Keratinocyte (primary cell): Measurements from ENCODE around the gene ASTN2. TPM values are rescaled to one million over a fixed set of nuclear protein-coding genes. Genes with fewer than 3 reads are reported as not detected.

Experiments
- DNase-seq: peaks from one replicate; pipeline ENCODE4 v3.0.0-alpha.2; 2011; ENCODE audit warnings: low read depth, missing footprints, low spot score
- FAIRE-seq: peaks from 2 replicates; lab custom pipeline; 2011; peaks lifted over from hg19 to GRCh38; lab: Jason Lieb, UNC
- H2AFZ ChIP-seq: 2 replicates; pipeline ENCODE4 v1.6.0; 2012; ENCODE audit warnings: low read length, control low read depth, inconsistent platforms; ENCODE audit not compliant: control insufficient read depth
- H3K27ac ChIP-seq: 2 replicates; pipeline ENCODE4 v1.5.1; 2011; ENCODE audit warnings: low read length; ENCODE audit not compliant: control insufficient read depth, insufficient read depth
- H3K27me3 ChIP-seq: 3 replicates; pipeline ENCODE4 v1.6.0; 2011; ENCODE audit warnings: low read length; ENCODE audit not compliant: control insufficient read depth, insufficient read depth; ENCODE audit errors: extremely low read depth
- H3K36me3 ChIP-seq, 2 experiments: 2 replicates in 1 of 2; 3 replicates in 1 of 2; pipeline ENCODE4 v1.5.1; 2011; ENCODE audit warnings: low read length in 2 of 2, mild to moderate bottlenecking in 1 of 2; ENCODE audit not compliant: control insufficient read depth in 2 of 2, insufficient read depth in 2 of 2; ENCODE audit errors: extremely low read depth in 1 of 2
- H3K4me1 ChIP-seq: 3 replicates; pipeline ENCODE4 v1.5.1; 2011; ENCODE audit warnings: low read length; ENCODE audit not compliant: control insufficient read depth, insufficient read depth; ENCODE audit errors: extremely low read depth
- H3K4me2 ChIP-seq: 3 replicates; pipeline ENCODE4 v1.6.0; 2011; ENCODE audit warnings: low read depth, low read length; ENCODE audit not compliant: control insufficient read depth, insufficient read depth; ENCODE audit errors: extremely low read depth
- H3K4me3 ChIP-seq, 3 experiments: fragments of 200-600 bp in 1 of 3; sonication (generic) in 1 of 3; 2 replicates in 2 of 3; 3 replicates in 1 of 3; pipeline ENCODE4 v1.5.1; 2011 to 2016; ENCODE audit warnings: low read length in 3 of 3, mild to moderate bottlenecking in 3 of 3, control low read depth in 2 of 3, inconsistent platforms in 1 of 3, low read depth in 1 of 3, mixed read lengths in 1 of 3, mixed run types in 1 of 3, moderate library complexity in 1 of 3; ENCODE audit not compliant: control insufficient read depth in 2 of 3, insufficient read depth in 2 of 3; ENCODE audit errors: extremely low read depth in 1 of 3
- H3K79me2 ChIP-seq: 2 replicates; pipeline ENCODE4 v1.6.0; 2012; ENCODE audit warnings: low read length; ENCODE audit not compliant: control insufficient read depth, insufficient read depth
- H3K9ac ChIP-seq: 3 replicates; pipeline ENCODE4 v1.6.0; 2011; ENCODE audit warnings: low read length; ENCODE audit not compliant: control insufficient read depth, insufficient read depth; ENCODE audit errors: extremely low read depth
- H3K9me1 ChIP-seq: 3 replicates; pipeline ENCODE4 v1.6.0; 2011; ENCODE audit warnings: low read length; ENCODE audit not compliant: control insufficient read depth, insufficient read depth; ENCODE audit errors: extremely low read depth
- H3K9me3 ChIP-seq: 2 replicates; pipeline ENCODE4 v1.5.1; 2012; ENCODE audit warnings: low read depth, low read length; ENCODE audit not compliant: control insufficient read depth
- H4K20me1 ChIP-seq: 3 replicates; pipeline ENCODE4 v1.6.0; 2011; ENCODE audit warnings: low read length; ENCODE audit not compliant: control insufficient read depth, insufficient read depth; ENCODE audit errors: extremely low read depth
- CTCF ChIP-seq, 3 experiments: IDR thresholded peaks in 1 of 3; conservative IDR thresholded peaks in 1 of 3; optimal IDR thresholded peaks in 1 of 3; 2 replicates in 2 of 3; 3 replicates in 1 of 3; pipeline versions ENCODE3 to v1.5.1; 2011; ENCODE audit warnings: low read length in 3 of 3, mild to moderate bottlenecking in 3 of 3, moderate library complexity in 2 of 3, control low read depth in 1 of 3, inconsistent platforms in 1 of 3; ENCODE audit not compliant: insufficient read depth in 2 of 3; ENCODE audit errors: extremely low read depth in 1 of 3
- EZH2 ChIP-seq: IDR thresholded peaks from one replicate; pipeline ENCODE4 v1.6.1; 2012; ENCODE audit warnings: inconsistent platforms, mild to moderate bottlenecking, low read length, moderate library complexity
- dilution Hi-C: fragments of 300-500 bp; cut with MboI; formaldehyde crosslinking; loops from one replicate; pipeline ENCODE4 v1.7.0; 2020; ENCODE audit warnings: low sequenced_read_pairs; ENCODE audit not compliant: extremely low pct_ligation_motif_present
- polyA plus RNA-seq, 5 experiments: library from polyadenylated mRNA; depleted of rRNA in 3 of 5; stranded (reverse) in 3 of 5; stranded (forward) in 1 of 5; unstranded in 1 of 5; fragments of >200 nt; gene quantifications; 1 replicate in 1 of 5; 2 replicates in 3 of 5; 3 replicates in 1 of 5; pipeline versions ENCODE4 v1.2.1 to v1.2.3, GENCODE V29; 2011 to 2012; ENCODE audit warnings: missing spikeins in 2 of 5, low read depth in 1 of 5, low replicate concordance in 1 of 5

ASTN2 gene
- polyA plus RNA-seq, 1 donor (not counting 4 experiments of a cell fraction or from before 2014, with no cell fraction given): 0.31 TPM

- dilution Hi-C loops: no loop called here
- Histone ChIP-seq H3K4me3 (no peak overlapping the region), H2AFZ (no peak overlapping the region), H3K9me1 (no peaks in the 10 kb centered on the region), H4K20me1 (no peaks in the 10 kb centered on the region), H3K4me2 (no peak overlapping the region), H3K9me3 (peaks cover 2% of the 10 kb centered on the region), H3K79me2 (no peaks in the 10 kb centered on the region), H3K9ac (no peak overlapping the region), H3K27ac (no peak overlapping the region), H3K27me3 (no peaks in the 10 kb centered on the region), H3K4me1 (no peaks in the 10 kb centered on the region), H3K36me3 (no peaks in the 10 kb centered on the region)
- TF ChIP-seq CTCF (optimal IDR thresholded peaks at IDR 0.05 in 1 of 3, IDR thresholded peaks at IDR 0.05 in 1 of 3, conservative IDR thresholded peaks at IDR 0.05 in 1 of 3; ENCODE audit: extremely low read depth in 1 of 3, insufficient read depth in 2 of 3, low read length in 3 of 3) (no peak), EZH2 (no peak)
- no peak for FAIRE-seq
- DNase-seq: no peak
Observed at GRCh38 chr9:116587919-116588318, 826.9 kb downstream of the ASTN2 start.

GRCh38 chr9:116585896-116586295 lies 829.0 kb downstream of the ASTN2 start:
- no peak overlapping the region for H3K4me3 ChIP-seq
- no peak overlapping the region for H3K9ac ChIP-seq
- FAIRE-seq: no peak
- no peak overlapping the region for H3K27ac ChIP-seq
- dilution Hi-C loops: no loop called here
- no peaks in the 10 kb centered on the region for H3K79me2 ChIP-seq
- H3K36me3 ChIP-seq: no peaks in the 10 kb centered on the region
- no peak overlapping the region for H3K4me2 ChIP-seq
- H3K4me1 ChIP-seq: no peaks in the 10 kb centered on the region
- peaks cover 2% of the 10 kb centered on the region for H3K9me3 ChIP-seq
- no peak for TF ChIP-seq CTCF (optimal IDR thresholded peaks at IDR 0.05 in 1 of 3, IDR thresholded peaks at IDR 0.05 in 1 of 3, conservative IDR thresholded peaks at IDR 0.05 in 1 of 3; ENCODE audit: extremely low read depth in 1 of 3, insufficient read depth in 2 of 3, low read length in 3 of 3)
- TF ChIP-seq EZH2: no peak
- no peaks in the 10 kb centered on the region for H4K20me1 ChIP-seq
- no peaks in the 10 kb centered on the region for H3K27me3 ChIP-seq
- H3K9me1 ChIP-seq: no peaks in the 10 kb centered on the region
- DNase-seq: no peak
- H2AFZ ChIP-seq: no peak overlapping the region
